ENCODE data around the gene SLC25A13.
"Not testable (repeated sequence)": the region's sequence is repeated elsewhere in the genome, so short reads cannot be mapped to it uniquely, and the experiment has no call there.

The SLC25A13 gene

GRCh38 chr7:96157856-96158255, 164.0 kb downstream of the SLC25A13 start:
- no CpG with 5 or more reads among the region's 1 CpG for WGBS (ENCODE audit: insufficient coverage)
- POLR2A ChIA-PET = no interaction called here
- no peak overlapping the region for H3K4me3 ChIP-seq (ENCODE audit: control insufficient read depth in 1 of 7, extremely low read depth in 1 of 7, insufficient read depth in 4 of 7, low read depth in 2 of 7, low read length in 6 of 7)
- DNase-seq = no peak
- CTCF ChIA-PET = interaction anchor here (1.0 kb wide), 1 partner anchor 439 kb away, joined by 3 read pairs; no protein-coding TSS in a partner anchor
- H3K27me3 ChIP-seq (replicated peaks in 2 of 5; ENCODE audit: control insufficient read depth in 4 of 5, insufficient read depth in 5 of 5, low read length in 4 of 5) = no peaks in the 10 kb centered on the region
- no peaks in the 10 kb centered on the region for H3K4me1 ChIP-seq (ENCODE audit: control extremely low read depth in 1 of 4, control insufficient read depth in 4 of 4, insufficient read depth in 4 of 4, low read length in 3 of 4)
- H3K36me3 ChIP-seq (ENCODE audit: control insufficient read depth in 4 of 4, insufficient read depth in 4 of 4, low read length in 3 of 4) = peaks cover 6 to 24% (median 11%) of the 10 kb centered on the region in 4 experiments
- H3K9me3 ChIP-seq (ENCODE audit: control extremely low read depth in 1 of 5, control insufficient read depth in 4 of 5, insufficient read depth in 2 of 5, low read depth in 1 of 5, low read length in 4 of 5) = no peaks in the 10 kb centered on the region
- no peak overlapping the region for H3K27ac ChIP-seq (ENCODE audit: insufficient read depth in 1 of 2, low read depth in 1 of 2, low read length in 2 of 2, poor library complexity in 1 of 2, severe bottlenecking in 2 of 2)

- H3K36me3 ChIP-seq (ENCODE audit: control insufficient read depth in 4 of 4, insufficient read depth in 4 of 4, low read length in 3 of 4) = peaks cover 10 to 29% (median 11%) of the 10 kb centered on the region in 4 experiments
- H3K27me3 ChIP-seq (replicated peaks in 2 of 5; ENCODE audit: control insufficient read depth in 4 of 5, insufficient read depth in 5 of 5, low read length in 4 of 5); DNase-seq; H3K27ac ChIP-seq (ENCODE audit: insufficient read depth in 1 of 2, low read depth in 1 of 2, low read length in 2 of 2, poor library complexity in 1 of 2, severe bottlenecking in 2 of 2); H3K4me3 ChIP-seq (ENCODE audit: control insufficient read depth in 1 of 7, extremely low read depth in 1 of 7, insufficient read depth in 4 of 7, low read depth in 2 of 7, low read length in 6 of 7); CTCF ChIA-PET; H3K4me1 ChIP-seq (ENCODE audit: control extremely low read depth in 1 of 4, control insufficient read depth in 4 of 4, insufficient read depth in 4 of 4, low read length in 3 of 4); H3K9me3 ChIP-seq (ENCODE audit: control extremely low read depth in 1 of 5, control insufficient read depth in 4 of 5, insufficient read depth in 2 of 5, low read depth in 1 of 5, low read length in 4 of 5): not testable (repeated sequence)
- POLR2A ChIA-PET = interaction anchor here (0.6 kb wide), 2 partner anchors 59 to 381 kb away, joined by 3 to 4 read pairs; no protein-coding TSS in a partner anchor
- 100% methylated on average over 3 of the region's 6 CpGs for WGBS (ENCODE audit: insufficient coverage)
Measured at GRCh38 chr7:96154506-96154905, 167.4 kb downstream of the SLC25A13 start.

- ChIA-PET POLR2A (no interaction called here), CTCF (no interaction called here)
- Histone ChIP-seq H3K9me3 (ENCODE audit: control extremely low read depth in 1 of 5, control insufficient read depth in 4 of 5, insufficient read depth in 2 of 5, low read depth in 1 of 5, low read length in 4 of 5) (no peaks in the 10 kb centered on the region), H3K27ac (ENCODE audit: insufficient read depth in 1 of 2, low read depth in 1 of 2, low read length in 2 of 2, poor library complexity in 1 of 2, severe bottlenecking in 2 of 2) (no peak overlapping the region), H3K27me3 (replicated peaks in 2 of 5; ENCODE audit: control insufficient read depth in 4 of 5, insufficient read depth in 5 of 5, low read length in 4 of 5) (no peaks in the 10 kb centered on the region), H3K36me3 (ENCODE audit: control insufficient read depth in 4 of 4, insufficient read depth in 4 of 4, low read length in 3 of 4) (peaks cover 7 to 30% (median 12%) of the 10 kb centered on the region in 4 experiments), H3K4me3 (ENCODE audit: control insufficient read depth in 1 of 7, extremely low read depth in 1 of 7, insufficient read depth in 4 of 7, low read depth in 2 of 7, low read length in 6 of 7) (no peak overlapping the region), H3K4me1 (ENCODE audit: control extremely low read depth in 1 of 4, control insufficient read depth in 4 of 4, insufficient read depth in 4 of 4, low read length in 3 of 4) (no peaks in the 10 kb centered on the region)
- 98% methylated on average over 5 of the region's 5 CpGs for WGBS (ENCODE audit: insufficient coverage)
- DNase-seq = no peak
Measured at GRCh38 chr7:96152706-96153105, 169.2 kb downstream of the SLC25A13 start.

- ChIA-PET CTCF (interaction anchor here (1.4 kb wide), 1 partner anchor 12 kb away, joined by 3 read pairs; no protein-coding TSS in a partner anchor), POLR2A (no interaction called here)
- H3K4me3 ChIP-seq (ENCODE audit: control insufficient read depth in 1 of 7, extremely low read depth in 1 of 7, insufficient read depth in 4 of 7, low read depth in 2 of 7, low read length in 6 of 7) = no peak overlapping the region
- H3K27ac ChIP-seq (ENCODE audit: insufficient read depth in 1 of 2, low read depth in 1 of 2, low read length in 2 of 2, poor library complexity in 1 of 2, severe bottlenecking in 2 of 2) = no peak overlapping the region
- WGBS (ENCODE audit: insufficient coverage) = 100% methylated on average over 2 of the region's 3 CpGs
- no peaks in the 10 kb centered on the region for H3K27me3 ChIP-seq (replicated peaks in 2 of 5; ENCODE audit: control insufficient read depth in 4 of 5, insufficient read depth in 5 of 5, low read length in 4 of 5)
- no peaks in the 10 kb centered on the region for H3K9me3 ChIP-seq (ENCODE audit: control extremely low read depth in 1 of 5, control insufficient read depth in 4 of 5, insufficient read depth in 2 of 5, low read depth in 1 of 5, low read length in 4 of 5)
- DNase-seq = no peak
- peaks cover 1 to 27% (median 10%) of the 10 kb centered on the region in 4 experiments for H3K36me3 ChIP-seq (ENCODE audit: control insufficient read depth in 4 of 4, insufficient read depth in 4 of 4, low read length in 3 of 4)
- no peaks in the 10 kb centered on the region for H3K4me1 ChIP-seq (ENCODE audit: control extremely low read depth in 1 of 4, control insufficient read depth in 4 of 4, insufficient read depth in 4 of 4, low read length in 3 of 4)
Measured at GRCh38 chr7:96151889-96152288, 170.0 kb downstream of the SLC25A13 start.

GRCh38 chr7:96144260-96144526, 177.7 kb downstream of the SLC25A13 start:
- Histone ChIP-seq H3K27me3 (replicated peaks in 2 of 5; ENCODE audit: control insufficient read depth in 4 of 5, insufficient read depth in 5 of 5, low read length in 4 of 5) (no peaks in the 10 kb centered on the region), H3K9me3 (ENCODE audit: control extremely low read depth in 1 of 5, control insufficient read depth in 4 of 5, insufficient read depth in 2 of 5, low read depth in 1 of 5, low read length in 4 of 5) (no peaks in the 10 kb centered on the region), H3K27ac (ENCODE audit: insufficient read depth in 1 of 2, low read depth in 1 of 2, low read length in 2 of 2, poor library complexity in 1 of 2, severe bottlenecking in 2 of 2) (no peak overlapping the region), H3K4me3 (ENCODE audit: control insufficient read depth in 1 of 7, extremely low read depth in 1 of 7, insufficient read depth in 4 of 7, low read depth in 2 of 7, low read length in 6 of 7) (no peak overlapping the region), H3K4me1 (ENCODE audit: control extremely low read depth in 1 of 4, control insufficient read depth in 4 of 4, insufficient read depth in 4 of 4, low read length in 3 of 4) (no peaks in the 10 kb centered on the region), H3K36me3 (ENCODE audit: control insufficient read depth in 4 of 4, insufficient read depth in 4 of 4, low read length in 3 of 4) (peaks cover 8 to 33% (median 18%) of the 10 kb centered on the region in 4 experiments)
- ChIA-PET POLR2A (no interaction called here), CTCF (no interaction called here)
- WGBS (ENCODE audit: insufficient coverage) = 88% methylated on average over 1 of the region's 1 CpG
- no peak for DNase-seq

GRCh38 chr7:96143495-96144259, 178.2 kb downstream of the SLC25A13 start:
- Histone ChIP-seq H3K36me3 (ENCODE audit: control insufficient read depth in 4 of 4, insufficient read depth in 4 of 4, low read length in 3 of 4) (peaks cover 8 to 32% (median 19%) of the 10 kb centered on the region in 4 experiments), H3K4me3 (ENCODE audit: control insufficient read depth in 1 of 7, extremely low read depth in 1 of 7, insufficient read depth in 4 of 7, low read depth in 2 of 7, low read length in 6 of 7) (no peak overlapping the region), H3K9me3 (ENCODE audit: control extremely low read depth in 1 of 5, control insufficient read depth in 4 of 5, insufficient read depth in 2 of 5, low read depth in 1 of 5, low read length in 4 of 5) (peaks cover 0 to 1% (median 0%) of the 10 kb centered on the region in 5 experiments), H3K27ac (ENCODE audit: insufficient read depth in 1 of 2, low read depth in 1 of 2, low read length in 2 of 2, poor library complexity in 1 of 2, severe bottlenecking in 2 of 2) (no peak overlapping the region), H3K4me1 (ENCODE audit: control extremely low read depth in 1 of 4, control insufficient read depth in 4 of 4, insufficient read depth in 4 of 4, low read length in 3 of 4) (no peaks in the 10 kb centered on the region), H3K27me3 (replicated peaks in 2 of 5; ENCODE audit: control insufficient read depth in 4 of 5, insufficient read depth in 5 of 5, low read length in 4 of 5) (no peaks in the 10 kb centered on the region)
- 100% methylated on average over 1 of the region's 1 CpG for WGBS (ENCODE audit: insufficient coverage)
- ChIA-PET POLR2A (no interaction called here), CTCF (interaction anchor here (1.2 kb wide), 1 partner anchor 10 kb away, joined by 3 read pairs; no protein-coding TSS in a partner anchor)
- DNase-seq = no peak

GRCh38 chr7:96136600-96137239, 185.2 kb downstream of the SLC25A13 start:
- POLR2A ChIA-PET = no interaction called here
- H3K27me3 ChIP-seq (replicated peaks in 2 of 5; ENCODE audit: control insufficient read depth in 4 of 5, insufficient read depth in 5 of 5, low read length in 4 of 5) = no peaks in the 10 kb centered on the region
- no peaks in the 10 kb centered on the region for H3K4me1 ChIP-seq (ENCODE audit: control extremely low read depth in 1 of 4, control insufficient read depth in 4 of 4, insufficient read depth in 4 of 4, low read length in 3 of 4)
- H3K27ac ChIP-seq (ENCODE audit: insufficient read depth in 1 of 2, low read depth in 1 of 2, low read length in 2 of 2, poor library complexity in 1 of 2, severe bottlenecking in 2 of 2) = no peak overlapping the region
- 100% methylated on average over 4 of the region's 5 CpGs for WGBS (ENCODE audit: insufficient coverage)
- CTCF ChIA-PET = no interaction called here
- peaks cover 0 to 1% (median 0%) of the 10 kb centered on the region in 5 experiments for H3K9me3 ChIP-seq (ENCODE audit: control extremely low read depth in 1 of 5, control insufficient read depth in 4 of 5, insufficient read depth in 2 of 5, low read depth in 1 of 5, low read length in 4 of 5)
- H3K36me3 ChIP-seq (ENCODE audit: control insufficient read depth in 4 of 4, insufficient read depth in 4 of 4, low read length in 3 of 4) = peaks cover 11 to 22% (median 13%) of the 10 kb centered on the region in 4 experiments
- H3K4me3 ChIP-seq (ENCODE audit: control insufficient read depth in 1 of 7, extremely low read depth in 1 of 7, insufficient read depth in 4 of 7, low read depth in 2 of 7, low read length in 6 of 7) = no peak overlapping the region
- no peak for DNase-seq
